Subcutaneous abdominal adipose tissue (tissue), 5 donors: ENCODE data around the gene STON2.

Source experiments
- H3K27ac ChIP-seq: one replicate; pipeline ENCODE4 v1.7.0; 2013; ENCODE audit warnings: low read depth, mild to moderate bottlenecking, inconsistent platforms, low read length, moderate library complexity
- H3K27me3 ChIP-seq, 5 donors: one replicate each; pipeline ENCODE4 v1.7.0; 2013; ENCODE audit warnings: low read length in 5 of 5, inconsistent platforms in 1 of 5; ENCODE audit not compliant: control insufficient read depth in 5 of 5, insufficient read depth in 4 of 5
- H3K36me3 ChIP-seq, 5 donors: one replicate each; pipeline ENCODE4 v1.7.0; 2013; ENCODE audit warnings: low read length in 5 of 5; ENCODE audit not compliant: control insufficient read depth in 5 of 5, insufficient read depth in 5 of 5
- H3K4me1 ChIP-seq, 5 donors: one replicate each; pipeline ENCODE4 v1.7.0; 2013; ENCODE audit warnings: low read length in 5 of 5, mild to moderate bottlenecking in 3 of 5, moderate library complexity in 1 of 5; ENCODE audit not compliant: control insufficient read depth in 5 of 5, insufficient read depth in 5 of 5
- H3K4me3 ChIP-seq, 5 donors: one replicate each; pipeline ENCODE4 v1.7.0; 2013; ENCODE audit warnings: low read length in 5 of 5, low read depth in 1 of 5
- H3K9ac ChIP-seq, 5 donors: one replicate each; pipeline ENCODE4 v1.7.0; 2013; ENCODE audit warnings: low read length in 5 of 5, mild to moderate bottlenecking in 4 of 5, moderate library complexity in 3 of 5
- H3K9me3 ChIP-seq, 5 donors: one replicate each; pipeline ENCODE4 v1.7.0; 2013; ENCODE audit warnings: low read length in 5 of 5; ENCODE audit not compliant: control insufficient read depth in 5 of 5
- donor health status: healthy.
- donor health status: healthy.
- donor health status: healthy.
- donor health status: healthy.
- donor health status: healthy.

Gene STON2

DNA sequence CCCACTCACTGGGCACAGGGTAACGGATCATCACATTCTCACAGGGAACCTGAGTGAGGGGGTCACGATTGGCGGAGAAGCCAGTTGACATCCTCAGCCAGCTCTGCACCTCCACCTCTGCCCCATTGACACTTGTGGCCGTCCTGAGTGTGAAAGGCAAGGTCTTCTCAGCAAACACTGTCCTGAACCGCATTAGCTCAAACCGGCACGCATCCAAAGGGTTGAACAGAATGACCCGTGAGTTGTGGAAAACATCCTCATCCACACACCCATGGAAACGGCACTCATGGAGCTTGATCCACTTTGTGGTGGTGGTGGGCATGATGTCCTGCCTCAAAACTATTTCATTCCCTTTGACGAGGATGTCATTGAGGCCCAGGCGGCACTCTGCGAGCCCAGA, 123.0 kb downstream of the STON2 start:
- Histone ChIP-seq H3K4me3 (no peak overlapping the region), H3K27me3 (no peaks in the 10 kb centered on the region), H3K4me1 (peaks cover 0 to 12% (median 0%) of the 10 kb centered on the region in 5 donors), H3K9me3 (no peaks in the 10 kb centered on the region), H3K36me3 (peaks cover 0 to 19% (median 0%) of the 10 kb centered on the region in 5 donors), H3K9ac (no peak overlapping the region), H3K27ac (no peak overlapping the region)

DNA sequence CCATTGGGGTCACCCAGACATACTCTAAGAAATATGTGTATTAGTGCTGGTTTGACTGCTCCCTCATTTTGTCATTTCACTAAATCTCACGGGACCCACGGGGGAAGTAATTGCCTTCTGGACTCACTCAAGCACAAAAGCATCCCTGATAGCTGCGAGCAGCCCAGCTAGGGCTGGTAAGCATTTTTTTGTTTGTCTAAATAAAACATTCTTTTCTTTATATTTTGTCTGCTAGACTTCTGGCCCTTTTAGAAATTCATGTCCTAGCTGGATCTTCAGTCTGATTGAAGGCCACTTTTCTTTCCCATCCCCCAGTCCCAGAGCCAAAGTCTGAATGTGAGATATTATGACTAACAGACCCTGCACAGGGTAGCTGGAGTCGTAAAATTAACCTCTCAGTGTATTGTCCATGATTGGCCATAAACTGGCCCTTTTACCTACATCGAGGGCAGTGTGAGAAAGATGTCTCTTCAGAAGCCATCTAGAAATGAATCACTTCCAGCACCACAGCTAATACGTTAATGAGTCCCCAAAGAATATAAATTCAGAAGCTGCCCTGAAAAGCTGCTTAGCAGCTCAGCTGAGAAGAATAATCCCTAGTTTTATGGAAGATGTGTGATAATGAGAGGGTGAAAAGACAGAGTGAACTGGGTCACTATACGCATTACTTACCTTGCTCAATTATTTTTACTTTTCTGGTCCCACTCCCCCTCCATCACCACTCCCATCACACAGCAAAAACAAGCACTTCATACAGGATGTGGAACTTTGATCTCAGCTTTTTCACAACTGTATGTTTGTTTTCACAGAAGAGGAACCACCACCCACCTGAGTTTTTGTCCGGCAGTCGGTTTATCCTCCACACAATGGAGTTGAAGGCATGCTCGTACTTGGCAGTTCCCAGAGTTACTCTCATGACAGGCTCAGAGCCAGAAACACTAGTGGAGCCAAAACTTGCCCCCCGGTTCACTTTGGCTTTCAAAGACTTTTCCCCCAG, 123.8 kb downstream of the STON2 start:
- Histone ChIP-seq H3K9ac (no peak overlapping the region), H3K9me3 (no peaks in the 10 kb centered on the region), H3K36me3 (peaks cover 0 to 19% (median 0%) of the 10 kb centered on the region in 5 donors), H3K4me1 (peaks cover 0 to 12% (median 0%) of the 10 kb centered on the region in 5 donors), H3K27me3 (no peaks in the 10 kb centered on the region), H3K4me3 (no peak overlapping the region), H3K27ac (no peak overlapping the region)

DNA sequence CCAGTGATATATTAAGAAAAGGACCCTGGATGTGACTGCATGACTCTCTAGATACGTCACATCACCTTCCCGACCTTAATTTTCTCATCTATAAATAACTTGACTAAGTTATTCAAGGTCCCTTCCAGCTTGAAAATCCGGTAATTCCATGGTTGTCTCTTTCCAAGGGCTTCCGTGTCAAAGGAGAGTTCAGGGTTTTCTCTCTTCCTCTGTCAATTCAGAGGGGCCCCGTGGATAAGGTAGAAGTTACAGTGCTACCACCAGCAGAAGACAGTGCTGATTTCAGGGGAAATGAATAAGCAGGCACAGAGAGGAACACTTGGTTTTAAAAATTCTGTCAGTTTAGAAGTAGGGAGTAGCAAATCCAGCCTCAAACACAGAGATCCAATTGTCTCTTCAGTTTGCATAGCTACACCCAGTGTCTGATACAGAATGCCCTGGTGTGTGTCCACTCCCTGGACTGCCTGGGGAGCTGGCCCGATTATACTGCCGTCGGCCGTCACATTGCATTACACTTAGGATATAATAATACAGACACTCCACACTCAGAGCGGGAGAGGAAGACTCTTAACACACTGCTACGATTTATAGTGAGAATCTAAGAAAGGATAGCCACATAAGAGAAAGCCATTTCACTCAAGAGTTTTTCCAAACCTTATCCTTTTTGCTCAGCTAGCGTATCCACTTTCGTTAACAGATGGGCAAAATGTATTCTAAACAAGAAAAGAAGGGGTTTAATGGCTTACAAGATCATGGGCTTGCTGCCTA, 124.6 kb downstream of the STON2 start:
- no peaks in the 10 kb centered on the region for H3K27me3 ChIP-seq
- H3K27ac ChIP-seq = no peak overlapping the region
- H3K9ac ChIP-seq = no peak overlapping the region
- H3K36me3 ChIP-seq = peaks cover 0 to 20% (median 0%) of the 10 kb centered on the region in 5 donors
- H3K4me3 ChIP-seq = no peak overlapping the region
- H3K9me3 ChIP-seq = no peaks in the 10 kb centered on the region
- H3K4me1 ChIP-seq = peaks cover 0 to 12% (median 0%) of the 10 kb centered on the region in 5 donors

DNA sequence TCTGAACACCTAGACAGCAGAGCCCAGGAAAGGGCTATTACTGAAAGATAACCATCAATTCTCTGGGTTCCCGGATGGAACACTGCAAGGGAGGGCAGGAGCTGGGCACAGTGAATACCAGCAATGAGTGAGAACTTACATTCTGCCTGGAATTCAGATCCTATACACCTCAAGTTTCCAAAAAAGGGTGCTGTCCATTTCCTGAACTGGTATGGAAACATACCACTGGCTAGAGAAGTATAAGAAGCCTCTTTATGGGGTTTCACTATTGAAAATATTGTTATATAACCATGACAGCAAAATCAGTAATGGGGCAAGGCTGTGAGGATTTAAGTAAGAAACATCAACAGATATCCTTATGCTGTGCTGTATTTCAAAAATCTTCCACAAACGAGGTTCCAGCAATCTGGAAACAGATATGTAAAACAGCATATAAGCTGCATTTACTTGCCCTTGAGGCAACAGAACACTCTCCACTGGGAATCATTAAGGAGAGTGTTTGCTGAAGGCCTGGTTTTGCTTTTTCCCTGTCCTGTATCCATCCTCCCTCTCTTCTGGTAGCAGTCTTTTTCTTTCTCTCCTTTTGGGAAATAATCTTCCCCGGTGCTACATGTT, 126.1 kb downstream of the STON2 start:
- Histone ChIP-seq H3K27me3 (no peaks in the 10 kb centered on the region), H3K4me3 (no peak overlapping the region), H3K9me3 (no peaks in the 10 kb centered on the region), H3K4me1 (peaks cover 0 to 12% (median 5%) of the 10 kb centered on the region in 5 donors), H3K27ac (no peak overlapping the region), H3K9ac (no peak overlapping the region), H3K36me3 (peaks cover 0 to 21% (median 0%) of the 10 kb centered on the region in 5 donors)

DNA sequence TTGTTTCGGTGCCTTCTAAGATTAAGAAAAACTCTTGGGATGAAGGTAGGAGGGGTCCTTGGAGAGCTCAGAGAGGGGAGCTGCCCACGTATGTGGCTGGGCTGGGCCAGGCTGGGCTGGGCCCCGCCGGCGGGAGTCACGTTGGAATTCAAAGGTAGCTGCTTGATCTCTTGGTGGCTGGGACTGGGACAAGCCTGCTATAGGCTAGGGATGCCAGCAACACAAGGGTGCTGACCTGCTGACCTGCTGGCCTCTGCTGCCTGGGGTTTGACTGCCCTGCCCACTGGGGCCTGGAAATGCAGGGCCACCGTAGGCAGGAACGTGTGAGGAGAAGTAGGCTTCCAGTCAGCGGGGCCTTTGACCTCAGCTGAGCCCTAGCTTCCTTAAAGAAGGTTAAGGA, 126.6 kb downstream of the STON2 start:
- no peaks in the 10 kb centered on the region for H3K9me3 ChIP-seq
- peaks cover 0 to 21% (median 0%) of the 10 kb centered on the region in 5 donors for H3K36me3 ChIP-seq
- H3K4me1 ChIP-seq = peaks cover 0 to 12% (median 5%) of the 10 kb centered on the region in 5 donors
- H3K9ac ChIP-seq = no peak overlapping the region
- no peak overlapping the region for H3K27ac ChIP-seq
- H3K27me3 ChIP-seq = no peaks in the 10 kb centered on the region
- H3K4me3 ChIP-seq = no peak overlapping the region

- H3K9me3 ChIP-seq = no peaks in the 10 kb centered on the region
- peaks cover 0 to 19% (median 0%) of the 10 kb centered on the region in 5 donors for H3K36me3 ChIP-seq
- no peaks in the 10 kb centered on the region for H3K27me3 ChIP-seq
- no peak overlapping the region for H3K4me3 ChIP-seq
- peaks cover 0 to 12% (median 5%) of the 10 kb centered on the region in 5 donors for H3K4me1 ChIP-seq
- H3K27ac ChIP-seq = no peak overlapping the region
- no peak overlapping the region for H3K9ac ChIP-seq
Measured at GRCh38 chr14:81272317-81272716, 127.8 kb downstream of the STON2 start.

DNA sequence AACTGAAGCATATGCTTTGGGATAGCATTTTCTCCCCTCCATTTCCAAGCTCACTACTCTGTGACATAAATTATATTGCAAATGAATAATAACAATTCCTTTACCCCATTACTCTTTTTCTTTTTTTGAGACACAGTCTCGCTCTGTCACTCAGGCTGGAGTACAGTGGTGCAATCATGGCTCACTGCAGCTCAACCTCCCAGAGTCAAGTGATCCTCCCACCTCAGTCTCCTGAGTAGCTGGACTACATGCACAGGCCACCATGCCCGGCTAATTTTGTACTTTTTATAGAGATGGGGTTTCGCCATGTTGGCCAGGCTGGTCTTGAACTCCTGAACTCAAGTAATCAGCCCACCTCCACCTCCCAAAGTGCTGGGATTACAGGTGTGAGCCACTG, 130.1 kb downstream of the STON2 start:
- Histone ChIP-seq H3K9me3 (no peaks in the 10 kb centered on the region), H3K4me3 (no peak overlapping the region), H3K4me1 (peaks cover 0 to 5% (median 0%) of the 10 kb centered on the region in 5 donors), H3K27me3 (no peaks in the 10 kb centered on the region), H3K9ac (no peak overlapping the region), H3K36me3 (peaks cover 0 to 9% (median 0%) of the 10 kb centered on the region in 5 donors), H3K27ac (no peak overlapping the region)

DNA sequence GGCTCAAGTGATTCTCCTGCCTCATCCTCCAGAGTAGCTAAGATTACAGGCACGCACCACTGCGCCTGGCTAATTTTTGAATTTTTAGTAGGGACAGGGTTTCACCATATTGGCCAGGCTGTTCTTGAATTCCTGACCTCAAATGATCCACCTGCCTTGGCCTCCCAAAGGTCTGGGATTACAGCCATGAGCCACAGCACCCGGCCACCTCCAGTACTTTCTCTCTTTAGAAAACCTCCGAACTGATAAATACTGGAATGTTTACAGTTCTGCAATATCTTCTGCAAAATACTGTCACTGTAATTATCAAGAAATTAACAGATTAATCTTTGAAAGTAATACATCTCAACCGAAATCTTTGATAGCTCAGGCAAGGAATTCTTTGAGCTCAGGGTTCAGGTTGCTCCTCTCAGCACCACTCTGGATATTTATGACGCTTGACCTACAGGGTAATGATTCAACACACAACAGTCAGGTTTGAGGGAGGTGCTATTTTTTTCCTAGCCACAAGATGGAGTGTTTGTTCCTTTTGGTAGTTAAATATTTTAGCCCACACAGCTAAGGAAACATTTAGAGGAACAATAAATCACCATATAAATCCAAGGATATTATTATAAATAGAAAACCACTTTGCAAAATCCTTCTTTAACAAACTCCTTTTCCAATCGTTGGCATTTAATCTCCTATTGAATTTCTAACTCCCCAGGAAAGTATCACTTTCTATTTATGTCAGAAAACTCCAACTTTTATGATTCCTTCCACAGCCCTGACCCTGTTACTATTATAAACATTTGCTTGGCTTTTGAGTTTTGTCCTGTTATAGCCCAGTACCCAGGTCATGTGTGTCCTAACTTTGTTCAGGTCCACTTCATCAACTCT, 130.8 kb downstream of the STON2 start:
- H3K4me1 ChIP-seq = peaks cover 0 to 5% (median 0%) of the 10 kb centered on the region in 5 donors
- no peak overlapping the region for H3K4me3 ChIP-seq
- no peak overlapping the region for H3K9ac ChIP-seq
- H3K27me3 ChIP-seq = no peaks in the 10 kb centered on the region
- no peaks in the 10 kb centered on the region for H3K9me3 ChIP-seq
- H3K36me3 ChIP-seq = peaks cover 0 to 9% (median 0%) of the 10 kb centered on the region in 5 donors
- no peak overlapping the region for H3K27ac ChIP-seq

DNA sequence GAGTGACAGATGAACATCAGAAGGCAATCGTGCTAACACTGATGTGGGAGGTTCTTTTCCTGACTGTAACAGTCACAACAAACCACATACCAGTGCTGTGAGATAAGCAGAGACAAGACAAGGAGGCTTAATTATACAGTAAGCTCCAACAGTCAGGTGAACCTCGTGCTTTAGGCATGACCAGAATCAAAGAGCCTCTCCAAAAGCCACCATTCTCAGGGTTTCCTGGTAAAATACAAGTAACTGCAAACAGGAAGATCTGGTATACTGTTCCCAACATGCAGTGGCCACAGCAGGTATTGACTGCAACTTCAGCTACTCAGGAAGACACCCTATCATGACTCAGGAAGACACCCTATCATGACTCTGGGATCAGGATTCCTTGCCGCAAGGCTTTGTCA, 132.1 kb downstream of the STON2 start:
- Histone ChIP-seq H3K36me3 (peaks cover 0 to 9% (median 0%) of the 10 kb centered on the region in 5 donors), H3K27me3 (no peaks in the 10 kb centered on the region), H3K27ac (no peak overlapping the region), H3K9ac (no peak overlapping the region), H3K4me3 (no peak overlapping the region), H3K9me3 (no peaks in the 10 kb centered on the region), H3K4me1 (peaks cover 0 to 5% (median 0%) of the 10 kb centered on the region in 5 donors)
